IgD-negative memory B cell (primary cell): Measurements from ENCODE around the gene KCTD2. TPM values are rescaled to one million over a fixed set of nuclear protein-coding genes. Genes with fewer than 3 reads are reported as not detected.
"Not testable (repeated sequence)": the region's sequence is repeated elsewhere in the genome, so short reads cannot be mapped to it uniquely, and the experiment has no call there.

ENCODE experiments used
- H3K27ac Mint-ChIP-seq, 3 donors: one replicate each; pipeline ENCODE4 v1.8.0; 2020 to 2022; ENCODE audit warnings: mild to moderate bottlenecking in 3 of 3, mixed read lengths in 3 of 3, moderate library complexity in 1 of 3
- H3K27me3 Mint-ChIP-seq: one replicate; pipeline ENCODE4 v1.8.0; 2021; ENCODE audit warnings: mixed read lengths
- H3K36me3 Mint-ChIP-seq: one replicate; pipeline ENCODE4 v1.8.0; 2020; ENCODE audit warnings: mild to moderate bottlenecking, mixed read lengths
- H3K4me1 Mint-ChIP-seq, 3 donors: one replicate each; pipeline ENCODE4 v1.8.0; 2020 to 2022; ENCODE audit warnings: mixed read lengths in 3 of 3, mild to moderate bottlenecking in 1 of 3
- H3K4me3 Mint-ChIP-seq, 4 donors: one replicate each; pipeline ENCODE4 v1.8.0; 2020 to 2022; ENCODE audit warnings: mild to moderate bottlenecking in 4 of 4, mixed read lengths in 4 of 4, moderate library complexity in 3 of 4
- H3K9me3 Mint-ChIP-seq, 3 donors: one replicate each; pipeline ENCODE4 v1.8.0; 2020 to 2021; ENCODE audit warnings: mixed read lengths in 3 of 3, mild to moderate bottlenecking in 1 of 3
- polyA plus RNA-seq: library from polyadenylated mRNA; unstranded; fragments of 300-500 nt; fragmentation: Illumina TruSeq; gene quantifications from one replicate; pipeline ENCODE4 v1.2.3, GENCODE V29; 2021

Gene KCTD2
- polyA plus RNA-seq, 1 donor from 2014 or later: 5.7 TPM

DNA sequence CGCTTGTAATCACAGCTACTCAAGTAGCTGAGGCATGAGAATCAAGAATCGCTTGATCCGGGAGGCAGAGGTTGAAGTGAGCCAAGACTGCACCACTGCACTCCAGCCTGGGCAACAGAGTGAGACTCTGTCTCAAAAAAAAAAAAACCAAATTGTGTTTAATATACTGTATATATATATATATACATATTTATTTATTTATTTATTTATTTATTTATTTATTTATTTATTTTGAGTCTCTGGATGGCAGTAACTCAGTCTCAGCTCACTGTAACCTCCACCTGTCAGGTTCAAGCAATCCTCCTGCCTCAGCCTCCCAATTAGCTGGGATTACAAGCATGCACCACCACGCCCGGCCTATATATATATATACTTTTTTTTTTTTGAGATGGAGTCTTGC, 25.9 kb downstream of the KCTD2 start:
- not testable (repeated sequence) for H3K27me3 Mint-ChIP-seq, H3K27ac Mint-ChIP-seq, H3K36me3 Mint-ChIP-seq, H3K4me3 Mint-ChIP-seq, H3K9me3 Mint-ChIP-seq, H3K4me1 Mint-ChIP-seq

DNA sequence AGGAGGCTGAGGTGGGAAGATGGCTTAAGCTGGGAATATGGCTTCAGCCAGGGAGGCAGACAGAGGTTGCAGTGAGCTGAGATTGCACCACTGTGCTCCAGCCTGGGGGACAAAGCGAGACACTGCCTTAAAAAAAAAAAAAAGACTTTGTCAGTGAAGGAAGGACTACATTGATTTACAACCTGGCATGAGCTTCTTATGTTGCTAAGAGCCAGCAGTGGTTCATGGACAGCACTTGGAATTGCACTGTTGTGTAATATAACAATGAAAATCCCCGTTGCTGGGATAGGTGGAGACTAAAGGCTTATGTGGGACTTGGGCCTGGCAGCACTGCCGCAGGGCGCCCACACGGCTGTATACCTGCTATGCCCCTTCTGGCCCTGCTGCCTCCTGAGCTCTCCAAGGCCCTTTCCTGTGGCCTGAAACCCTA, 26.6 kb downstream of the KCTD2 start:
- no peaks in the 10 kb centered on the region for H3K9me3 Mint-ChIP-seq
- peaks cover 7 to 8% (median 8%) of the 10 kb centered on the region in 3 donors for H3K4me1 Mint-ChIP-seq
- H3K36me3 Mint-ChIP-seq: no peaks in the 10 kb centered on the region
- no peak overlapping the region for H3K27ac Mint-ChIP-seq
- no peaks in the 10 kb centered on the region for H3K27me3 Mint-ChIP-seq
- H3K4me3 Mint-ChIP-seq: peak overlapping the region in 2 of 4 donors; percentile 23 to 28

DNA sequence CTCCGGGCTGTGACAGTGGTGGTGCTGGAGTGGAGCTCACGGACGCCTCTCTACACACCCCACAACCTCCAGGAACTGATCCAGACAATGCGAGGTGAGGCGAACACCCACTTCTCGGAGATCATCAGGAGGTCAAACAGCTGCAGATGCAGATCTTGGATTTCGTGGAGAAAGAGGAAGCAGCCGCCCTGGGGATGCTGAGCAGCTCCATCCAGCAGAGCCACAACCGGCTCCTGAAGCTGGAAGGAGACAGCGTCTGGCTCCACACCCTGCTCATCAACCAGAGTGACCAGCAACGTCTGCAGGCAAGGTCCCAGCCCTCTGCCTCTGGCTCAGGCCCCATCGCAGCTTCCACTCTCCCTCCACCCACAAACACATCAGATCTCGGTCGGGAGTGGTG, 27.5 kb downstream of the KCTD2 start:
- no peak overlapping the region for H3K27ac Mint-ChIP-seq
- no peak overlapping the region for H3K4me3 Mint-ChIP-seq
- H3K27me3 Mint-ChIP-seq: no peaks in the 10 kb centered on the region
- H3K4me1 Mint-ChIP-seq: peaks cover 5 to 15% (median 8%) of the 10 kb centered on the region in 3 donors
- H3K36me3 Mint-ChIP-seq: no peaks in the 10 kb centered on the region
- H3K9me3 Mint-ChIP-seq: no peaks in the 10 kb centered on the region

DNA sequence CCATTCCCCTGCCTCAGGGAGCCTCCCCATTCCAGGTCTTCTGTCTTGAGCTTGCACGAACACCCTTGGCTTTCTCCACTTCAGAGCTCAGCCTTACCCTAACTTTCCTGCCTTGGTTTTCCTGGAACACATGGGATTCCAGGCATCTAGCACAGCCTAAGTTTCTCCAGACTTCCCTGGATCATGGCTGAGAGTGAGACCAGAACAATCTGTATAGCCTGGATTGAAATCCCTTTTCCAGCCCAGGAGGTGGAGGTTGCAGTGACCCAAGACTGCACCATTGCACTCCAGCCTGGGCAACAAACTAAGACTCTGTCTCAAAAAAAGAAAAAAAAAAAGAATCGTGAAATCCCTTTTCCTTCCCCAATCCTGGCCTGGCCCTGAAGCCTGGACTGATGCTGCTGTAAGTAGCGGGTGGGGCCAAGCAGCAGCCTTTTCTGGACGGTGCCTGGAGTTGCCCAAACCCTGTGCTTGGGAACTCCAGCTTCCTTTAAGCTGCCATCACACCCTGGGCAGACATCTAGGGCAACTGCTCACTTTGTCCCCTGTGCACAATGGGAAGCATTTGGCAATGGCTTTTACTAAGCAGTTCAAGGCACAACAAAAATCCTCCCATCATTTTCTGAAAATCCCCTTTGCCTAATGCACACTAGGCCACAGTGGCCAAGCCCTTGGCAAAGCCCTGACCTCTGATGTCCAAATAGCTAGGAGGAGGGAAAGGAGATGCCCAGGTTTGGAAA, 28.7 kb downstream of the KCTD2 start:
- H3K27ac Mint-ChIP-seq: no peak overlapping the region
- no peak overlapping the region for H3K4me3 Mint-ChIP-seq
- H3K4me1 Mint-ChIP-seq: peaks cover 4 to 15% (median 5%) of the 10 kb centered on the region in 3 donors
- H3K36me3 Mint-ChIP-seq: no peaks in the 10 kb centered on the region
- H3K27me3 Mint-ChIP-seq: no peaks in the 10 kb centered on the region
- no peaks in the 10 kb centered on the region for H3K9me3 Mint-ChIP-seq

DNA sequence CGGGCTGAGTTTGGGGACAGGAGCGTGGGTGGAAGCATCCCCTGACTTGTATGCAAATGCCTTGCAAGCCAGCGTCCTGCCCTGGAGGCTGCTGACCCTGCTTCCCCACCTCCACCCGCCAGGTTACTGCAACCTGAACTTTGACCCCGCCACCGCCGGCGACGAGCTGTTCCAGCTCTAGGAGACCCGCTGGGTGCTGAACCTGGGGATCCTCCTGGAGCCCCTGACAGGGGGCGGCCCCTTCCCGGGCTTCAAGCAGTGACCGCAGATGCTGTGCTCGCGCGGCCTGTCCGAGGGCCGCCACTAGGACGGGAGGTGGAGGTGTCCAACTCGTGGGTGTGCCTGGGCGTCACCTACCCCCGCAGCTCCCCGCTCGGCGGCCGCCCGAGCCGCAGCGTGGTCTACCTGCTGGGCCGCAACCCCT, 30.1 kb downstream of the KCTD2 start:
- peaks cover 3 to 15% (median 4%) of the 10 kb centered on the region in 3 donors for H3K4me1 Mint-ChIP-seq
- no peaks in the 10 kb centered on the region for H3K9me3 Mint-ChIP-seq
- H3K4me3 Mint-ChIP-seq: peak overlapping the region; percentile 79 to 92 (median 82)

DNA sequence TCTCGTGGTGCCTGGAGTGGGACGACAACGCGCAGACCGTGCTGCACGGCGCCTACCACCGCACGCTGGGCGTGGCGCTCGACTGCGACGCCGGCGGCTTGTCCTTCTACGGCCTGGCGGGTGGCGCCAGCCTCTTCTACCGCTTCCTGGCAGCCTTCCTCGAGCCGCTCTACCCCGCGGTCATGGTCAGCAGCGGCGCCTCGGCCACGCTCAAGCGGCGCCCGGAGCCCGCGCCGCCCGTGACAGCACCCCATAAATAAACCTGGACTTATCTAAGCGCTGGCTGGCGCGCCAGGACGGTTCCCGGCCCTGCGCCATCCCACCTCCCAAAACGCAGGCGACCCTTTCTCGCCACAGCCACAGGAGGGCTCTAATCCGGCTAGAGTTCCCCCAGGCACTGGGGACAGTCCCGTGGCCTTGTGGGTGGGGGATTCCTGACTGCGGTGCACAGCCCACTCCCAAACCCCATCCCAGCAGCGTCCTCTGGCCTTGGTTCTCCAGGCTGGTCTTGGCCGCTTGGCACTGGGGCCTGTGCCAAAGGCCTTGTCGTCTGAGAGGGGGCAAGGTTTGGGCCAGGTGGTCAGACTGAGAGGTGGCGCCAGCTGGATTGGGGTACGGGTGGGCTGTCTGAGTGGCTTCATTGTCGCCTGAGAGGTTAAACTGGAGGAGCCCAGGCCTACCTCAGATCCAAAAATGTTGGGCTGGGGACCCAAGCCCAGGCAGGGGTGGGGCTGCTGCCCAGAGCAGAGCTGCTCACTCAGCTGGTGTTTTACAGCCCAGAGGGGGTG, 30.7 kb downstream of the KCTD2 start:
- peak overlapping the region; percentile 79 to 92 (median 82) for H3K4me3 Mint-ChIP-seq
- peak overlapping the region; percentile 46 to 86 (median 52) for H3K27ac Mint-ChIP-seq
- H3K4me1 Mint-ChIP-seq: peaks cover 3 to 15% (median 7%) of the 10 kb centered on the region in 3 donors
- H3K36me3 Mint-ChIP-seq: no peaks in the 10 kb centered on the region
- no peaks in the 10 kb centered on the region for H3K9me3 Mint-ChIP-seq
- H3K27me3 Mint-ChIP-seq: peaks cover 2% of the 10 kb centered on the region

More for the DNA sequence above, 30.1 kb downstream of the KCTD2 start:
- H3K27ac Mint-ChIP-seq: peak overlapping the region; percentile 46 to 86 (median 52)
- H3K36me3 Mint-ChIP-seq: no peaks in the 10 kb centered on the region
- peaks cover under 1% of the 10 kb centered on the region for H3K27me3 Mint-ChIP-seq

DNA sequence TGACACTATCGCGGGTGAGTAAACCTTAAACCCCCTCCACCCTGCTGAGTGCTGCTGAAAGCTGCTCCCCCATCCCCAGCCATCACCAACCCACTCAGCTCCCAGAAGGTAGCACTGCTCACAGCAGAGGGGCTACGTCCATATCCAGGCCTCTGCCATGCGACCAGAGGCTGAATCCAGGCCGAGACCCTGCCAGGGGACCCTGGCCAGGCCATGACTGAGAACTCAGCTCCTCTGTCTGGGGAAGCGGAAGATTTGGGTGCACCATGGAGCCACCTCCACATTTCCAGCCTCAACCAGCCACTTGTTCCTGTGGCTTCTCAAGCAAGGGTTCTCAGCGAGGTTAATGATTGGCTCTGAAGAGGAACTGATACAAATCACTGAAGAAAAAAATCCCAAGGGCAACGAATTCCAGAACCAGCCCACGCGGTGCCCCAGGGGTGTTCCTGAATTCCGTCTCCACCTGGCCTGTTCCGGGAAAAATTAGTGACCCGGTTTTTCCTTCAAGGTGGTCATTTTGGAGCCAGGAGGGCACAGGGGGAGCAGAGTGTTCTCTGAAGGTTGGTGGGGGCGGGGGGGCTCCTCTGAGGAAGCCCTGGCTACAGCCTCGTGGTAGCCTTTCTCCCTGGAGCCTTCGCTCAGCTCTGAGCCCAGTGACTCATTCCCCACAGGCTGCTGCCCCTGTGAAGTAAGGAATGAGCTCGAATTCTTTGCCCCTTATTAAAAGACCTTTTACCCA, 31.4 kb downstream of the KCTD2 start:
- Mint-ChIP-seq H3K27me3 (peaks cover 2% of the 10 kb centered on the region), H3K9me3 (no peaks in the 10 kb centered on the region), H3K36me3 (no peaks in the 10 kb centered on the region), H3K4me3 (peak overlapping the region; percentile 48 to 92 (median 56)), H3K27ac (peak overlapping the region; percentile 46 to 76 (median 59)), H3K4me1 (peaks cover 3 to 15% (median 8%) of the 10 kb centered on the region in 3 donors)

DNA sequence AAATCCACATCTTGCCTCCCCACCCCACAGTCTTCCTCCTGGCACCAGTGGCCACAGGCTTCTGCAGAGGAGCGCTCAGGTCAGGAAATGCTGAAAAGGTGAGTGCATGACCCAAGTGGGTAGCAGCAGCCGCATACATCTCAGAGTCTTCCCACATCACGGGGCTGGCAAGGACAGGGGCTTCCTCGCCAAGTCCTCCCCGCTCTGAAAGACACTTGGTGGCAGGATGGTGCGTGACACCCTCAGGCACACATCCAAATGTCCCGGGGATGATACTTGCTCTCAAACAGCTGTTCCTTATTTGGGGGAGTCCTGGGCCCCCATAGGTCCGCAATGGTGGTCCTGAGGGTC, 32.0 kb downstream of the KCTD2 start:
- H3K36me3 Mint-ChIP-seq: no peaks in the 10 kb centered on the region
- H3K9me3 Mint-ChIP-seq: no peaks in the 10 kb centered on the region
- peak overlapping the region in 2 of 3 donors; percentile 59 to 71 for H3K27ac Mint-ChIP-seq
- peak overlapping the region in 3 of 4 donors; percentile 48 to 70 (median 63) for H3K4me3 Mint-ChIP-seq
- peaks cover 3 to 15% (median 8%) of the 10 kb centered on the region in 3 donors for H3K4me1 Mint-ChIP-seq
- H3K27me3 Mint-ChIP-seq: peaks cover 2% of the 10 kb centered on the region

DNA sequence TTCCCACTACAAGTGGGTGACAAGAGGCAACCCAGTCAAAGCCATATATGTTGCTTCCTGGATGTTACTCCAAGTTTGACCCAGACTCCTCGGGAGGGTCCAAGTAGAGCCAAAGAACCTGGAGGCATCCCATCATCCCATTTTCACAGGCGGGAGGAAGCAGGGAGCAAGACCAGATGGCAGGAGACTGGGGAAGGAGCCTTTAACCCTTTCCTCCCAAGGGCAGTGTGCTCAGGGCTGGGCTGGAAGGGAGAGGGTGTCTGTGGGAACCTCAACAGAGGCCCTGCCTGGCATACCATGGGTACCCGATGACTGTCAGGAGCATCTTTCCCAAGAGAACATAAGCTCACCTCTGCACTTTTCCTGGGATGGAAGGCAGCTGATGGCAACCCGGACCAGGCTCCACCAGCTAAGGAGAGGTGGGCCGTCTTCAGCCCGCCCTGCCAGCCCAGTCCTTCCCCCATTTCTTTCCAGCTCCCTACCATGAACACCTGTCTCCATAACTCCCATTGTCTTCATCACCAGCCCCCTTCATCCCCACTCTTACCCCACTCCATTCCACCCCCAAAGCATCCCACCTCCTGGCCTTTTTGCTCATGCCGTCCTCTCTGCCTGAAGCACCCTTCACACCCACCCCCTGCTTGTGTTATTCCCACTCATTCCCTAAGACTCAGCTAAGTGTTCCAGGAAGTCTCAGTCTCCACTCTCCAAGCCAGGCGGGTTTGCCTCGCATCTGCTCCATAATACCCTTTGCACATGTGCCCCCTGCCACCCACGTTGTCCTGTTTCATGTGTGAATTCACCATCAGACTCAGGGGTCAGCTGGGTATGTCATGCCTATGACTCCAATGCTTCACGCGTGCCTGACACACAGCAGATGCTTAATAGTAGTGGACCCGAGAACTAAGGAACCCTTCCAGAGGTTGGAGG, 34.9 kb downstream of the KCTD2 start:
- Mint-ChIP-seq H3K9me3 (no peaks in the 10 kb centered on the region), H3K27ac (no peak overlapping the region), H3K4me1 (peaks cover 2 to 13% (median 8%) of the 10 kb centered on the region in 3 donors), H3K36me3 (no peaks in the 10 kb centered on the region), H3K27me3 (peaks cover 2% of the 10 kb centered on the region), H3K4me3 (peak overlapping the region in 1 of 4 donors; percentile 13)

DNA sequence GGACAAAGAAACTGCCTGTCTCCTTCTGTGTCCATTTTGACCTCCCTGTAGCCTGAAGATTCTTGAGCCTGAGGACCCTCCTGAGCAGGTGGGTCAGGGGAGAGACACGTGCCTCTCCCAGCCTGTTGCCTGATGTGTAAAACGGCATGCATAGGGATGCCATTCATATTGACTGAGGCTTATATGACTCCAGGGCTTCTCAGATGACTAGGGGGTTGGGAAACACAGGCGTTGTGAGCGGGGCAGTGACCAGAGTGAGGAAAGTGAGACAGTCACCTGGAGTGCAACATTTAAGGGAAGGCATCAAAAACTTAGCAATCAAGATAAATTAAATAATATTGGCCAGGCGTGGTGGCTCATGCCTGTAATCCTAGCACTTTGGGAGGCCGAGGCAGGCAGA, 35.7 kb downstream of the KCTD2 start:
- Mint-ChIP-seq H3K4me1 (peaks cover 2 to 15% (median 8%) of the 10 kb centered on the region in 3 donors), H3K27ac (peak overlapping the region in 1 of 3 donors; percentile 80), H3K9me3 (no peaks in the 10 kb centered on the region), H3K36me3 (no peaks in the 10 kb centered on the region), H3K4me3 (no peak overlapping the region), H3K27me3 (peaks cover 2% of the 10 kb centered on the region)

DNA sequence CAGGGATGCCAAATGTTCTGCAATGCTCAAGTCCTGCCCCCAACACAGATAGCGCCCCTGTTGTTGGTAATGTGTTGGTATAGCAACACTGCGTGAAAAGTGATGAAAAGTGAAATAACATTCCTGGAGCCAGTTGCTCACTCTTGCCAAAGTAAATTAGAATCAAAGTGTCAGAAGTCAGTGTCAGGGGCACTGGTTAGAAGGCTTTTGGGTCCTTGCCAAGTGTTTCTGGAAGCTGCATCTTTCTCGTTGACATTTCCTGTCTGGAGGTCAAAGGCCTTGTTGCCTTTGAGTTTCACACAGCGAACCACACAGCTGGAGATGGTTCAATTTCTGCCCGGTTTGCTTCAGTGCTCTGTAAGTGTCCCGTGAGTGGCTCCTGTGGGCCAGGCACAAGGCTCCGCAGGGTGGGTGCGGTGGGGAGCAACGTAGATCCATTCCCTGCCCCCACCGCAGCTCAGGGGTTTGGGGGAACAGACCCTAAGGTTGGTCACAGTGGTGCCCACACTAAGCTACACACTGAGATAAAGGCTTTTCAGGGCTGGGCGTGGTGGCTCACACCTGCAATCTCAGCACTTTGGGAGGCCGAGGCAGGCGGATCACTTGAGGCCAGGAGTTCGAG, 37.1 kb downstream of the KCTD2 start:
- no peak overlapping the region for H3K4me3 Mint-ChIP-seq
- no peak overlapping the region for H3K27ac Mint-ChIP-seq
- H3K27me3 Mint-ChIP-seq: peaks cover 2% of the 10 kb centered on the region
- H3K36me3 Mint-ChIP-seq: no peaks in the 10 kb centered on the region
- H3K9me3 Mint-ChIP-seq: no peaks in the 10 kb centered on the region
- peaks cover 2 to 8% (median 4%) of the 10 kb centered on the region in 3 donors for H3K4me1 Mint-ChIP-seq

DNA sequence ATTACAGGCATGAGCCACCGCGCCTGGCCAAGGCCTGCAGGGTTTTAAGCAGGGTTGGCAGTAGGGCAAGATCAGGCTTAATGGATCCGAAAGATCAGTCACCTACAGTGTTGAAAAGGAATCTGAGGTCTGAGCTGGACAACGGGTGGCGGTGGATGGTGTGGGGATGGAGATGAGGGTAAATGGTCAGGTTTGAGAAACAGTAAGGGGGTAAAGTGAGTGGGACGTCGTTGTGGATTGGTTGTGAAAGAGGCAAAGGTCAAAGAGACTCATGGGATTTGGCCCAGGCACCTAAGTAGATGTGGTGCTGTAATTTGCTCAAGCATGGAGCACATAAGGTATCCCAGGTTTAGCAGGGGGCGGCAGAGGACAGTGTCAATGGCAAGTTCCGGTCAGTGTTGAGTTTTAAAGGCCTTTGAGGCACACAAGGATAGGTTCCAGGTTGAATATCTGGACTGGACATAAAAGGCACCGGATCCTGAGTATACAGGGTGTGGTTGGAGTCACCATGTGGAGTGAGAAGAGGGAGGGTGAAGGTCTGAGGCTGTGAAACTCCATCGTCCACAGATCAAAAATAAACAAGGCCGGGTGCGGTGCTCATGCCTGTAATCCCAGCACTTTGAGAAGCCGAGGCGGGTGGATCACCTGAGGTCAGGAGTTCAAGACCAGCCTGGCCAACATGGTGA, 39.6 kb downstream of the KCTD2 start:
- peaks cover 4 to 7% (median 6%) of the 10 kb centered on the region in 3 donors for H3K4me1 Mint-ChIP-seq
- no peaks in the 10 kb centered on the region for H3K9me3 Mint-ChIP-seq
- peak overlapping the region in 1 of 3 donors; percentile 88 for H3K27ac Mint-ChIP-seq
- H3K36me3 Mint-ChIP-seq: no peaks in the 10 kb centered on the region
- peaks cover 2% of the 10 kb centered on the region for H3K27me3 Mint-ChIP-seq
- peak overlapping the region; percentile 3 to 90 (median 86) for H3K4me3 Mint-ChIP-seq

DNA sequence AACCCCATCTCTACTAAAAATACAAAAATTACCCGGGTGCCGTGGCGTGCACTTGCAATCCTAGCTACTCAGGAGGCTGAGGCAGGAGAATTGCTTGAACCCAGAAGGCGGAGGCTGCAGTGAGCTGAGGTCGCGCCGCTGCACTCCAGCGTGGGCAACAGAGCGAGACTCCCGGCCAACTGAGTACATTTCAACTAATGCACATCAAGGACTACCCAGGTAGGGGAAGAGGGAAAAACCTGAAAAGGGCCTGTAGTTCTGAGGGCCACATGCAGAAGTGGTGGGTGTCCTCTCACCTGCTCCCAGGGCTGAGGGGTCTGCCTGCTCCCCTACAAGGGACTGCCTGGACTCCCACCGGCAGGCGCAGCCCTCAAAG, 40.1 kb downstream of the KCTD2 start:
- H3K36me3 Mint-ChIP-seq: no peaks in the 10 kb centered on the region
- H3K4me3 Mint-ChIP-seq: peak overlapping the region; percentile 64 to 92 (median 84)
- peak overlapping the region in 1 of 3 donors; percentile 88 for H3K27ac Mint-ChIP-seq
- peaks cover under 1% of the 10 kb centered on the region for H3K27me3 Mint-ChIP-seq
- no peaks in the 10 kb centered on the region for H3K9me3 Mint-ChIP-seq
- H3K4me1 Mint-ChIP-seq: peaks cover 4 to 9% (median 7%) of the 10 kb centered on the region in 3 donors
